Inflammatory macrophage treated with lipopolysaccharide for 4 hours (primary cell): ENCODE results near the gene OTOG.

Experiments used
- DNase-seq: peaks from one replicate; pipeline ENCODE4 v3.0.0-alpha.2; 2020

Gene OTOG

GRCh38 chr11:17634776-17635550 lies 87.9 kb downstream of the OTOG start:
- DNase-seq = no peak

DNA sequence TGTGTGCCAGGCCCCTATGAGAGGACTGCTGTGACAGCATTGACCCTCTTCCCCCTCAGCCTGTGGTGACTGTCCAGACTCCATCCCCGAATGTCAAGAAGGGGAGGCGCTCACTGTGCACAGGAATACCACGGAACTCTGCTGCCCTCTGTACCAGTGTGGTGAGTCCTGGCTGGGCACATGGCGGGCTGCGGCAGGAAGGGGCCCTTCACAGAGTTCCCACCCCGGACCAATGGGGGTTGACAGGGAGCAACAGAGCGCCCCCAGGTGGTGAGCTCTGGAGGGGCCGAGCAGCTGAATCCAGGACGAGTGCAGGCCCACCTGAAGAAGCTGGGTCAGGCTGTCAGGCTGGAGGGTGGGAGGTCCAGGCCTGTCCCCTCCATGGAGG lies 88.5 kb downstream of the OTOG start:
- no peak for DNase-seq

DNA sequence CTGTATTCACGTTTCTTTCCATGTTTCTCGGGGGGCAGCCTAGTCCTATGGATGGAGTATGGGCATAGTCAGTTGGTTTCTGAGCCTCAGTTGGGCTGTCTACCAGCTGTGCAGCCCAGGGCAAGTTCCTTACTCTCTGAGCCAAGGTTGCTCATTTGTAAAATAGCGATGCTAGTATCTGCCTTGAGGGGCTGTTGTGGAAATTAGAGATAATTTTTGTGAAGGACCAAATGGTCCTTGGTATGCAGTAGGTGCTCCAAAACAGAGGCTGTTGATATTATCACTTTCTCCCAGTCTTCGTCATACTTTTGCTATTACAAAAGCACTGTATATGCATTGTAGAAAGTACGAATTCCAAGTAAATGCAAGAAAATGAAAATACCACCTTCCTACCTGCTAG lies 89.7 kb downstream of the OTOG start:
- DNase-seq = no peak

DNA sequence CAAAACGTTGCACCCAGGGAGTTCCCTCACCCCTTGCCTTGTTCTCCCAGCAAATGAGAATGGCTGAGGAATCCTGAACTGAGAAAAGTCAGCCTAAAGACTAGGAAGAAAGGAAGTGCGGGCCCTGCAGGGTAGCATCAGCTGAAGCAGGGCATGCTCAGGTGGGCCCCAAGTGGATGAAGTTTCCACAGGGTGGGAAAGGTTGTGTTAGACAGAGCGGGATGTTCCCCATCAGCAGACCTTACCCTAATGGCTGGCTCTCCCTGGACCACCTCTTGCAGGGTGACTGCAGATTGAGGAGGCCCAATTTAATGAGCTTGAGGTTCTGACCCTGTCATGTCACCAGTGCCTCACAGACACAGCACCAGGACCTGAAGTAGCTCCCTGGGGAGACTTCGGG lies 90.8 kb downstream of the OTOG start:
- no peak for DNase-seq

- no peak for DNase-seq
These were observed 91.3 kb downstream of the OTOG start for GRCh38 chr11:17638311-17638710.

- DNase-seq = no peak
These were observed 92.0 kb downstream of the OTOG start for GRCh38 chr11:17639091-17639490.

- DNase-seq = no peak
These were observed 92.7 kb downstream of the OTOG start for GRCh38 chr11:17639781-17640180.

GRCh38 chr11:17640493-17641164 lies 93.6 kb downstream of the OTOG start:
- DNase-seq = no peak

DNA sequence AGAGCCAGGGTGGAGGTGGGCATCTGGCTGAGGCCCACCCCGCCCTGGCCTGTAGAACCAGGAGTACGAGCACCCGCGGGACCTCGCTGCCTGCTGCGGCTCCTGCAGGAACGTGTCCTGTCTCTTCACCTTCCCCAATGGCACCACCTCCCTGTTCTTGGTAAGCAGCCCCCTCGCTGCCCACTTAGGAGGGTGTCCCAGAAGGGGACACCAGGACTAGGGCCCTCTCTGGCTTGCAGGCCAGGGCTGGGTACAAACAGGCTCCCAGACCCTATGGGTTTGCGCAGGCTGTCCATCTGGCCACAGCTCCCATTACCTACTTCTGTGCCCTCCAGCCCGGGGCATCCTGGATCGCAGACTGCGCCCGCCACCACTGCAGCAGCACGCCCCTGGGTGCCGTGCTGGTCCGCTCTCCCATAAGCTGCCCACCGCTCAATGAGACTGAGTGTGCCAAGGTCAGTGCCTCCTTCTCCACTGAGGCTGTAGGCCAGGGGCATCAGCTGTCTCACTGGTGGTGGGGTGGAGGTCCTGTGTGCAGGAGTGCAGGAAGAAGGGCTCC lies 94.8 kb downstream of the OTOG start:
- no peak for DNase-seq

- DNase-seq = no peak
These were observed 95.3 kb downstream of the OTOG start for GRCh38 chr11:17642370-17642769.

DNA sequence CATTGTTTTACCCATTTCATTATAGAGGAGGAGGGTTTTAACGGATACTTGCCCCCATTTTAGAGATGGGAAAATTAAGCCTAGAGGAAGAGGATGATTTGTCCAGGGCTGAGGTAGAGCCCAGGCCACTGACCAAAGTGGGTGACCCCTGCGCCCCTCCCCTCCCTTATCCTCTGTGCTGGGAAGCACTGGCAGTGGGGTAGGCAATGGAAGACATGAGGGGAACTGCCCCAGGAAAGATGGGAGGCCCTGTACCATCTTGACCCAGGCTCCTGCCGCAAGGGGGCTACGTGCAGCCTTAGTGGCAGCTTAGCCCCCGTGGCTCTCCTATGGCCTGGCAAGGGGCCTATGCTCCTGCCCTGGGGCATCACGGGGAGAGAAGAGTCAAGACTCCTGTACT lies 95.9 kb downstream of the OTOG start:
- no peak for DNase-seq

DNA sequence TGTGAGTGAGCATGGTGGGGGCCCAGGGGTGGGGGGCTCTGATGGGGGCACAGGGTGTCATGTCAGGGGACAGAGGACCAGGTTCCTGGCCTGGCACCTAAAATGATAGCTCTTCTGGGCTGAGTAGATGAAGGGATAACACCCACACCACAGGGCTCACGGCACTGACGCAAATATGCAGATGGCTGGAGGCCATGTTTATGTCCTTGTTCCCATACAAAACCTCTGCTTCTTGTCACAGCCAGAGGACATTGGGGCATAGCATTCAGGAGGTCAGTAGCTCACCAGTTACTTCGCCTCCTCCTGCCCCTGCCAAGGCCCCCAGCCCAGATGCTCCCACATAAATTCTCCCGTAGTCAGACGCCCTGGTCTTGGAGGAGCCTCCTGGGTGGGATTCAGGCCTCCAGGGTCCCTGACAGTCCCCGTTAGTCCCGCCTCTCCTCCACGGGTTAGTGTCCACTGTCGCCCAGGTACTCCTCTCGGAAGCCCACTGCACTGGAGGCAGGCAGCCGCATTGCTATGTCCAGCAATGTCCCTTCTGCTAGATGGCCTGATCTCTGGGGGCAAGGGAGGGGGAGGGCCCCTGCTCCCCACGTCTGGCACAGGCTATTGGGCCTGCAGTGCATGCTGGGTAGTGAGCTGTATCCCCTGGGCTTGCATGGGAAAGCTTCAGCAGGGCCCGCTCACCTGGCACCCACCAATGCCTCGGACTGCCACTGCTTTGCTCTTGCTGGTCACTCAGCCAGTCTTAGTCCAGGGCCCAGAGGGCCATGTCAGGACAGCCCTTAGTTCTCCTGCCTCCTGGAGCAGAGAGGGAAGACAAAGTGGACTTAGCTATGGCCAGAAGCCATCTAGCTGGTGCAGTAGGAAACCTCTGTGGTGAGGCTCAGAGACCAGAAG lies 96.7 kb downstream of the OTOG start:
- DNase-seq = no peak

GRCh38 chr11:17645190-17645970 lies 98.3 kb downstream of the OTOG start:
- DNase-seq = no peak

- no peak for DNase-seq
These were observed 99.5 kb downstream of the OTOG start for GRCh38 chr11:17646451-17647145.

DNA sequence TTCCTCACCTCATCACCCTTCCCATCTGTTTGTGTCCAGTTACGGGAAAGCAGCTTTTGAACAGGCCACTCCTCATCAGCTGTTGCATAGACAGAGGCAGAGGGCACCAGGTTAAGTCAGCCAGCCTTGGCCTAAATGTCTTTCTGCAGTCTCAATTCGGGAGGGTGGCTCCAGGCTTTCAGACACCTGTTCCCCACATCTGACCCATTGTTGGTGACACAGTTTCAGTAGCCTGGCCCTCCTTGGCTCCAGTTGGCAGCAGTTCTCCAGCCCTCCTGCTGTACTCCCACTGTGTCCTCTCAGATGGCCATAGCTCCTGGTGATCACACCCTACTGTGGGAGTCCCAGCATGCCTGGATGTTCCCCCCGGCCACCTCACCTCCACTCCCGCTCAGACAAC lies 101.5 kb downstream of the OTOG start:
- DNase-seq = no peak

DNA sequence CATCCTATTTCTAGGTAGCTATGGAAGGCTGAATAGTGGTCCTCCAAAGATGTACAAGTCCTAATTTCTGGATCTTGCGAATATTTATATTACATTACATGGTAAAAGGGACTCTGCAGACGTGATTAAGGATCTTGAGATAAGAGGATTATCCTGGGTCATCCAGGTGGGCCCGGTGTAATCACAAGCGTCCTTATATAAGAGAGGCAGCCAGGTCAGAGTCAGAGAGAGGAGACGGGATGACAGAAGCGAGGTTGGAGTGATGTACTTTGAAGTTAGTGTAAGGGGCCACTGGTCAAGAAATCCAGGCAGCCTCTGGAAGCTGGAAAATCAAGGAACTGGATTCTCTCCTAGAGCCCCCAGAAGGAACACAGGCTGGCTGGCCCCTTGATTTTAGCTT lies 102.2 kb downstream of the OTOG start:
- no peak for DNase-seq

GRCh38 chr11:17649696-17650095 lies 102.6 kb downstream of the OTOG start:
- no peak for DNase-seq

- no peak for DNase-seq
These were observed 103.3 kb downstream of the OTOG start for GRCh38 chr11:17650127-17650911.

DNA sequence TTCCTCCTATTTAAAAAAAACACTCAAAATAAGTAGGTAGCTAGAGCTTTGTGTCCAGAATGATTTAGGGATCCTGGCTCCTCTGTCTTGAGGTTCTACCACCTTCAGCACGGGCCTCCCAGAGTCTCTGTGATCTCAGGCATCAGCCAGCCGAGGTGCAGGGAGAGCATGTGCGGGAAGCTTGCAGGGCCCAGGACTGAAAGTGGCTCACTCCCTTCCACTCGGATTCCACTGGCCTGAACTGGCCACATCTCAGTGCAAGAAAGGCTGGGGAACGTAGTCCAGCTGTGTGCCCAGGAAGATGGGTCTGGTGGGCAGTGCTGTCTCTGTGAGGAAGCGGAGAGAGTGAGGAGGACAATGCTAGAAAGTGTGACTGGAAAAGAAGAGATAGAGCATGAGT lies 104.0 kb downstream of the OTOG start:
- DNase-seq = no peak

- no peak for DNase-seq
These were observed 104.6 kb downstream of the OTOG start for GRCh38 chr11:17651681-17652080.

DNA sequence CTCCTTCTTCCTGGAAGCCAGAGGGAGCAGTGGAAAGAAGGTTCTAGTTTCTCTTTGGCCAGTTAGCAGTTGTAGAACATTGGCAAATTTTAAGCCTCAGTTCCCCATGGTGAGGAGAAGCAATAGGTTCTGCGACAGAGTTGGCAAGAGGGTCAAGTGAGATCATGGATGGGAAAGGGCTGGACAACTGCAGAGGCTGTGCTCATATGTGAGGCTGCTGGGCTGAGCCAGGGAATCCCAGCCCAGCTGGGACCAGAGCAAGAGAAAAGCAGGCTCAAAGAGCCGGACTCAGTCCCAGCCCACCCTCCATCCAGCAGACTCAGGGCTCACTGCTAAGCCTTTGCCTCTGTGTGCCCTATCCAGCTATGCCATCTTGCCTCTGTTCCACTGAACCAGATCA lies 105.5 kb downstream of the OTOG start:
- DNase-seq = no peak
